Ramos (cell line): ENCODE data around the gene SPDYE8.
"Not testable (repeated sequence)": the region's sequence is repeated elsewhere in the genome, so short reads cannot be mapped to it uniquely, and the experiment has no call there.

Experiments used
- in situ Hi-C: fragments of 300-500 bp; cut with MboI; formaldehyde crosslinking; loops from one replicate; pipeline ENCODE4 v1.14.3; 2022; ENCODE audit warnings: low sequenced_read_pairs; ENCODE audit not compliant: unreplicated experiment

The SPDYE8 gene, protein sequence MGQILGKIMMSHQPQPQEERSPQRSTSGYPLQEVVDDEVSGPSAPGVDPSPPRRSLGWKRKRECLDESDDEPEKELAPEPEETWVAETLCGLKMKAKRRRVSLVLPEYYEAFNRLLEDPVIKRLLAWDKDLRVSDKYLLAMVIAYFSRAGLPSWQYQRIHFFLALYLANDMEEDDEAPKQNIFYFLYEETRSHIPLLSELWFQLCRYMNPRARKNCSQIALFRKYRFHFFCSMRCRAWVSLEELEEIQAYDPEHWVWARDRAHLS

DNA sequence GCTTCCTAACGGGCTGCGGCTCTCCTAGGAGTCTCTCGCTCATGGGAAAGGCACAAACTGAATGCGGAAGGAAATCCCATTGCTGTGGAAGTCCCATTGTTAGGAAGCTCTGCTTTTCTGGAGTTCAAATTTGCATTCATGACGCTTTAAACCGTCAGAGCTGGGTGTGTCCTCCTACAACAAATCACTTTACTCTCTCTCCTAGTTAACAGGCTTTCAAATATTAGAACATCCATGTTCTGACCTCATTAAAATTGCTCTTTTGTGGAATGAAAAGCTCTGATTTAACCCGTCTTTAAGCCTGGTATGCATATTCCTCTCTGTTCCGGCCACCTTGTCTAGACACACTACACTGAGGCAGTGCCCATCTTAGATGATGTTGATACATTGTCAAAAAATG lies at the start of gene SPDYE8:
Gene SPDYE8, minus strand, starts transcription at position 101 of the 400 bp plus-strand sequence. CDS start 1,800 bp downstream, outside the sequence.
- in situ Hi-C loops: not testable (repeated sequence)

DNA sequence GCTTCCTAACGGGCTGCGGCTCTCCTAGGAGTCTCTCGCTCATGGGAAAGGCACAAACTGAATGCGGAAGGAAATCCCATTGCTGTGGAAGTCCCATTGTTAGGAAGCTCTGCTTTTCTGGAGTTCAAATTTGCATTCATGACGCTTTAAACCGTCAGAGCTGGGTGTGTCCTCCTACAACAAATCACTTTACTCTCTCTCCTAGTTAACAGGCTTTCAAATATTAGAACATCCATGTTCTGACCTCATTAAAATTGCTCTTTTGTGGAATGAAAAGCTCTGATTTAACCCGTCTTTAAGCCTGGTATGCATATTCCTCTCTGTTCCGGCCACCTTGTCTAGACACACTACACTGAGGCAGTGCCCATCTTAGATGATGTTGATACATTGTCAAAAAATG lies 28.2 kb upstream of the SPDYE8 start, which contains the start of gene SPDYE11:
Gene SPDYE11, minus strand, starts transcription at position 101 of the 400 bp plus-strand sequence. CDS start 1,800 bp downstream, outside the sequence.
- in situ Hi-C loops: not testable (repeated sequence)

DNA sequence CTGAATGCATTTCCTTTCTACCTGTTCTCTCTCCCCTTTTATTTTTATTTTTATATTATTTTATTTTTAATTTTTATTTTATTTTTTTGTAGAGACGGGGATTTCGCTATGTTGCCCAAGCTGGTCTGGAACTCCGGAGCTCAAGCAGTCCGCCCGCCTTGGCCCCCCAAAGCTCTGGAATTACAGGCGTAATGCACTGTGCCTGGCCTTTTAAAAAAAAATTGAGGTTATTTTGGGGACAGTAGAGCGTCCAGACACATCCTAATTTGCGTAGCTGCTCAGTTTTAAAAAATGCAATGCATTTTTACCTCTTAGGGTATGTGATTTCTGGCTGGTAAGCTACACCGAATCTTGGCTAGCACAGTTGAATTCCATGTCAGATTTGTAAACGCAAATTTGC lies 23.1 kb downstream of the SPDYE8 start:
- in situ Hi-C loops: not testable (repeated sequence)

DNA sequence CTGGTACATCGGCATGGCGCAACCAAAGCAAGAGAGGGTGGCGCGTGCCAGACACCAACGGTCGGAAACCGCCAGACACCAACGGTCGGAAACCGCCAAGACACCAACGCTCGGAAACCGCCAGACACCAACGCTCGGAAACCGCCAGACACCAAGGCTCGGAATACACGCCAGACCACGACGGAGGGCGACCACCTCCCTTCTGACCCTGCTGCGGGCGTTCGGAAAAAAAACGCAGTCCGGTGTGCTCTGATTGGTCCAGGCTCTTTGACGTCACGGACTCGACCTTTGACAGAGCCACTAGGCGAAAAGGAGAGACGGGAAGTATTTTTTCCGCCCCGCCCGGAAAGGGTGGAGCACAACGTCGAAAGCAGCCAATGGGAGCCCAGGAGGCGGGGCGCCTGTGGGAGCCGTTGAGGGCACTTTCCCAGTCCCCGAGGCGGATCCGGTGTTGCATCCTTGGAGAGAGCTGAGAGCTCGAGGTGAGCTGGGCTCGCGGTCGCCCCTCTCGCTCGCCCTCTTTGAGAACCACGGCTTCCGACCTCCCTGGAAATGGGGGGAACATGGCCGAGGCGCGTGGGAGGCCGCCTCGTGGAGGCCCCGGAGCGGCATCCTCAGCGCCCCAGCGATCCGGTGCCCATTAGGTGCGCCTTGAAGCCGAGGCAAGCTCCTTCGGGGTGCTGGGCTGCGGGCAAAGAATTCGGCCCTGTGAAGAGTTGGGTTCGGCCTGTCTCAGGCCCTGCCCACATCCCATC lies 23.7 kb downstream of the SPDYE8 start:
- in situ Hi-C loops: not testable (repeated sequence)

DNA sequence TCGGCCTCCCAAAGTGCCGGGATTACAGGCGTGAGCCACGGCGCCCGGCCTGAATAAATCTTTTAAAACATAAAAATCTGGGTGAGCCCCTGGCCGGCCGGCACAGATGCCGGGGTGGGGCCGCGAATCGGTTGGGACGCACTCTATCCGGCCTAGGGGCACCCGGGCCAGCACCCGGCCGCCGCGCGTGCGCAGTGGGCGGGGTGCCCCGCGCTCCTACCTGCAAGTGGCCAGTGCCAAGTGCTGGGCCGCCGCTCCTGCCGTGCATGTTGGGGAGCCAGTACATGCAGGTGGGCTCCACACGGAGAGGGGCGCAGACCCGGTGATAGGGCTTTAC lies 24.2 kb downstream of the SPDYE8 start:
- in situ Hi-C loops: not testable (repeated sequence)

DNA sequence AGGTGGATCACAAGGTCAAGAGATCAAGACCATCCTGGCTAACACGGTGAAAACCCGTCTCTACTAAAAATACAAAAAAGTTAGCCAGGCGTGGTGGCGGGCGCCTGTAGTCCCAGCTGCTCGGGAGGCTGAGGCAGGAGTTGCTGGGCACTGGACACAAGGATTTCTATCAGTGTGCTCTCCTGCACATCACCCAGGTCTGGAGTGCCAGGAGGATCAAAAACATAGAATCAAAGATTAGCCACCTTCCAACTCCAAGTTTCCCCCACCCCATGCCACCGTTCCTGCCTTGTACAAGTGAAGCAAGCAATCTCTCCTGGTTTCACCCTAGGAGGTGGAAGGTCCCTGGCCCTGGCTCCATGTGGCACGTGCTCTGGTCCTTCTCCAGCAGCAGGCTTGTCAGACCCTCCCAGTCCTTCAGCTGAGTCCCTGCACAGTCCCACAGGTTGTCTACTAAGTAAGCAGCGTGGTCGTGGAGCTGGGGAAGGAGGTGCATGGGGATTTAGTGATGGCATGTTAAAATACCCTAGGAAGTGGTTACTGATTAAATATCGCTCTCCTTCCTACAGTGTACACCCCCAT lies 31.6 kb downstream of the SPDYE8 start:
- in situ Hi-C loops: not testable (repeated sequence)

DNA sequence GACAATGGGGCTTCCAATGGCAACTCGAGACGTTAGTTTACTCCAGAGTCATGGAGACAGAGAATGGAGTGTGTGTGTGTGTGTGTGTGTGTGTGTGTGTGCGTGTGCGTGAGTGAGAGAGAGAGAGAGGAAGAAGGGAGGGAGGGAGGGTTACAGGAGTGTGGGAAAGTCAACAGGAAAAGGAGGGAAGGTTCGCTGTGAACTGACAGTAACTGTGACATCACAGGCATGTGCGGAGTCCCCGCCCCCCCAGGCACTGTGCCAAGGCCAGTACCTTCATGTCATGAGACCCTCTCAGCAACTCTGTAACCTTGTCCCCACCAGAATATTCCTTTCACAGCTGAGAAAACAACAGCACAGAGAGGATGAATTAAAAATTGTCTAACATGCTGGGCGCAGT lies 32.1 kb downstream of the SPDYE8 start:
- in situ Hi-C loops: not testable (repeated sequence)

DNA sequence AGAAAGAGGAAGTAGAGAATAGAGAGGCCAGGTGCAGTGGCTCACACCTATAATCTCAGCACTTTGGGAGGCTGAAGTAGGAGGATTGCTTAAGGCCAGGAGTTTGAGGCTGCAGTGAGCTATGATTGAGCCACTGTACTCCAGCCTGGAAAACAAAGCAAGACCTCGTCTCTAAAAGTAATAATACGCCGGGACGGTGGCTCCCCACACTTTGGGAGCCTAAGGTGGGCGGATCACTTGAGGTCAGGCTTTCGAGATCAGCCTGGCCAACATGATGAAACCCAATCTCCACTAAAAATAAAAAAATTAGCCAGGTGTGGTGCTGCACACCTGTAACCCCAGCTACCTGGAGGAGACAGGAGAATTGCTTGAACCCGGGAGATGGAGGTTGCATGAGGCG lies 34.1 kb downstream of the SPDYE8 start:
- in situ Hi-C loops: not testable (repeated sequence)

DNA sequence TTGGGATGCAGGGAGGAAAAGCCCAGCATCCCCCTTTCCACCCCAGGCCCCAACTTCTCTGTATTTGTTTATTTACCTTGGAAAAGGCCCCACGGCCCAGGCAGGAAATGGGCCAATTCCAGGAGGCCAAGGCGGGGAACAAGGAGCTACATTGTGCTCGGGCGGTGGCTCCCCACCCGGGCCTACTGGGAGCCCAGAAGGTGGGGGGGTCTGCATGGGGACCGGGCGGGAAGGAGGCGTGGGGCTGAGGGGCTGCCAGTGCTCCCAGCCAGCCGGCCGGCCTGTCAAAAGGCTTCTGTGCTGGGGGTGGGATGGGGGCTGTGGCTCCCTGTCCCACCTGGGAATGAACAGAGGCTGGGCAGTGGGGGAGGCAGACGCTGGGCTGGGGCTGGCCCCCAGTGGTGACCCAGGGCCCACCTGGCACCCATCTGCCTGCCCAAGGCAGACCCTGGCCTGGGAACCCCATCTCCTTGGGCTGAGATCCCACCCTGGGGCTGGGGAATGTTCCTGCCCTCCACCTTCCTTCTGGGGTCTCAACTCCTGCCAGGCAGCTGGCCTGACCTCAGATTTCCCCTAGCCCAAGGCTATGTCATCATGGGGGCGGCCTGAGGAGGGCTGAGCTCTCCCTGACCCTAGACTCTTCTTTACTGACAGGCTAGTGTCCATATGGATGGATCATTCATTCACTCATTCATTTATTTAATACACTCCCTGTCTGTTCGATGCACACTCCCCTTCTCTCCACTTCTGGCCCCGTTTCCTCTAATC lies 39.2 kb downstream of the SPDYE8 start:
- in situ Hi-C loops: not testable (repeated sequence)

DNA sequence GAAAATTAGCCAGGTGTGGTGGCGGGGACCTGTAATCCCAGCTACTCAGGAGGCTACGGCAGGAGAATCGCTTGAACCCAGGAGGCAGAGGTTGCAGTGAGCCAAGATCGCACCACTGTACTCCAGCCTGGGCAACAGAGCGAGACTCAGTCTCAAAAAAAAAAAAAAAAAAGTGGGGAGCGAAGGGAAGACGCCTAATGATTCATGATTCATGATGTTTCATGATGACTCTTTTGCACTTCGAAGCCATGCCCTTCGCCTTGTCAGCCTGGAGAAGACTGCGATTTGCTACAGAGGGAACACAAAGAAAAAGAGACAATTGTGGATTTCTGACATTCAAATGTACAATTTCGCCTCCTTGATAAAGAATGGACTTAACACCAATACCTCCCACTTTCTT lies 47.5 kb downstream of the SPDYE8 start:
- in situ Hi-C loops: not testable (repeated sequence)

DNA sequence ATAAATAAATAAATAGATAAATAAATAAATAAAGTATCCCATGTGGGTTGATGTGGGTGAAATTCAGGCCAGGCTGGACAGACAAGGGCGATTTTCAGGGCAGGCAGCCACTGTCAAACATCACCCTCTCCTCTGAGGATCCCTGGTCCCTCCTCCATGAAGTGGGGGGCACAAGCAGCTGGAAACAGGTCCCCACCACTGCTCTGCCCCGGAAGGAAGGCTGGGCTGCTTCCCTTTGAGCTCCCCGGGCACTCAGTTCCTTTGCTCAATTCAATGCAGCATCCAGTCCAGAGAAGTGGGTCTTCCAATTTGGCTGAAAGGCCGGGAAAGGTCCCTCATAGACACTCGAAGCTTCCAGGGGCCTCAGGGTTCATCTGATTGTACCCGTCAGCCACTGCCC lies 49.2 kb downstream of the SPDYE8 start:
- in situ Hi-C loops: not testable (repeated sequence)

DNA sequence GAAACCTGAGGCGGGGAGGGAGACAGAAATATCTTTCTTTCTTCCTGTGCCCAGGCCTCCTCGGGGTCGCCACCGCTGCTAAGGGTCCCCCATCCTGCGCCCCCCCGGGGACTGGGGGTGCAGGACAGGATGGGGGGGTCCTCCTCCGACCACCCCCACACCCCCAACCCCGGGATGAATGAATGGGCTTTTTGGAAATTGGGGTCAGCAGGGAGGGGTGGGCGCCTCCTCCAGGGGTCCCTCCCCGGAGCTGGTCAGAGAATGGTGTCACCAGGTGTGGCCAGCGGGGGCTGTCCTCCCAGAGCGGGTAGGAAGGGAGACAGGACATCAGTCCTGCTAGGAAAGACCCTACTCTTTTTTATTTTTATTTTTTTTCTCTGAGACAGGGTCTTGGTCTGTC lies 53.1 kb downstream of the SPDYE8 start:
- in situ Hi-C loops: not testable (repeated sequence)

DNA sequence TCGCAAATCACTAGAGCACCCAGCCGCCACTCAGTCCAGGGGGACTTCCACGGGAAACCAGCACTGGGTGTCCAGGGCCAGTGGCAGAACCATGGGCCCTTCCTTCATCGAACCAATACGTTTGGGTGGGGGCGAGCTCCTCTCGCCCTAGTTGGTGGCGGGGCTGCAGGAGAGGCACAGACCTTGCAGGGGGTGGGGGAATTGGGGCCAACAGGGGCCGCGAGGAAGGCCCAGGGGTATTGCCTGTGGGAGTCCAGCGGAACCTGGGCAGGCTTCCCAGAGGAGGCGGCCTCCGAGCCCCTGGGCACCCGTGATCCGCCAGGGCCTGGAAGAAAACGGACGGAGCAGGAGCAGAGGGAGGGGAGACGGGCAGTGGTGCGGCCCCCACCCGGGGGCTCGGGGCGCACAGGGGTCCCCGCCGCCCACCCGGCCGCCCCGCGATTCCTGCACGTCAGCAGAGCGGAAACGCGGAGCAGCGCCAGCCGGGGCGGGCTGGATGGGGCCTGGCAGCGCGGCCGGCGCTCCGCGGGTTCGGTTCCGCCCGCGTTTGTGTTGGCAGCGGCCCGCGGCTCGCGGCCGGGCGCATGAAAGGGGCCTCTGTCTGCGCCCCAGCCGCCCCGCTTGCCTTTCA lies 53.8 kb downstream of the SPDYE8 start:
- in situ Hi-C loops: not testable (repeated sequence)

DNA sequence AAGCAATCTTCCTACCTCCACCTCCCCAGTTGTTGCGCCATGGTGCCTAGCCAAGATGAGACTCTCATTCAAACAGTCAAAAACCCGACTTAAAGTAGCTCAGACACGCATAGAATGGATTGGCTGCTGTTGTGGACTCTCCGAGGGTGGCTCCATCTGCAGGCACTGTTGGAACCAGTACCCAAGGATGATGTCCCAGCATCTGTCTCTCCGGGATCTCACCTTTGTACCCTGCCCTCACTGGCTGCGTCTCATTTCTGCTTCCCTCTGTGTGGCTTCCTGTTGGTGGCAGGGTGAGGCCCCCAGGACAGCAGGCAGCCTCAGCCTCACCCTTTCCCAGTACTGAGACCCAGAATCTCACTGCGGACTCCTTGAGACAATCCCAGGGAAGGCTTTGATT lies 54.8 kb downstream of the SPDYE8 start:
- in situ Hi-C loops: not testable (repeated sequence)

DNA sequence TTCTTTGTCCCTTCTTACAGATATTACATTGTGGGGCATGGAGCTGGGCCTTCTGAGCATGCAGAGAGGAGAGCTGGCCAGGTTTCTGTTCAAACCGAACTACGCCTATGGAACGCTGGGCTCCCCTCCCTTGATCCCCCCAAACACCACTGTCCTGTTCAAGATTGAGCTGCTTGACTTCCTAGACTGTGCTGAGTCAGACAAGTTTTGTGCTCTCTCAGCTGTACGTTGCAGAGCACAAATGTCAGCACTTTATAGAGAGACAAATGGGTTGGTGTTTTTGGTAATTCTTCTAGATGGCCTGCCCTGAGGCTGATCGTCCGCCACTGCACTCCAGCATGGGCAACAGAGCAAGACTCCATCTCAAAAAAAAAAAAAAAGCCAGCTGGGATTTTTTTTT lies 58.1 kb downstream of the SPDYE8 start:
- in situ Hi-C loops: not testable (repeated sequence)
